G401 (cell line): ENCODE measurements around the gene TYR. TPM values are rescaled to one million over a fixed set of nuclear protein-coding genes. Genes with fewer than 3 reads are reported as not detected.
"Not testable (repeated sequence)": the region's sequence is repeated elsewhere in the genome, so short reads cannot be mapped to it uniquely, and the experiment has no call there.

ENCODE experiments used
- DNase-seq: peaks from one replicate; pipeline ENCODE4 v3.0.0-alpha.2; 2015; ENCODE audit warnings: low spot score
- in situ Hi-C: cut with HindIII; loops from 2 replicates; pipeline ENCODE4 v1.10.0; 2016; ENCODE audit warnings: low sequenced_read_pairs, mixed read lengths
- total RNA-seq: library from RNA; depleted of rRNA; stranded (reverse); fragments of >200 nt; shearing (Covaris generic); gene quantifications from 2 replicates; pipeline ENCODE4 v1.2.3, GENCODE V29; 2014

TYR gene
- total RNA-seq, 1 experiment from 2014 or later: not detected

GRCh38 chr11:89261483-89261882 lies 83.8 kb downstream of the TYR start:
- DNase-seq, in situ Hi-C loops: not testable (repeated sequence)

DNA sequence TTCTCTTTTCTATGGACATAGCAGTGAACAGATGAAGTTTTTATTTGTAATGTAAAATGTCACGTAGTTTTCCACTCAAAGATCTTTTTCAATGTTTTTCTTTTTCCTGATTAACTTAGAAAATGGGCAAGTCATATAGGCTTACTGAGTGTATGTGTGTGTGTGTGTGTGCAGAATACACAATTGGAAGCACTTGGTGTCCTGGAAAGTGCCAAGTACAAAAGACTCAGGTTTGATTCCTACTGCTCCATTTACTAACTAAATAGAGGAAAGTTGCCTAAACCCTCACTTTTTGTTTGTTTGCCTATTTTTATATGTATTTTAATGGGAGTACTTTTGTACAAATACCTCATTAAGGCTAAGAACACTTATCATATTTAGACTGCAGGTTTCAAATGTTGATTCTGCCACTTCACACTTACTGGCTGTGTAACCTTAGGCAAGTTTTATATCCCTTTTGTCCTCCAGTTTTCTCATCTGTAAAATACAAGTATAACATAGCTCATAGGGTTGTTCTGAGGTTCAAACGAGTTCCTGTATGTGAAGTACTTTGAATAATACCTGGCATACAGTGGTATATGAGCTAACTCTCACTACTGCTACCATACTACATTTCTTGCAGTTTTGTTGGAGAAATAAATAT lies 90.1 kb downstream of the TYR start:
- in situ Hi-C loops: no loop called here
- no peak for DNase-seq

- in situ Hi-C loops, DNase-seq: not testable (repeated sequence)
These were observed 94.9 kb downstream of the TYR start for GRCh38 chr11:89272540-89273088.

DNA sequence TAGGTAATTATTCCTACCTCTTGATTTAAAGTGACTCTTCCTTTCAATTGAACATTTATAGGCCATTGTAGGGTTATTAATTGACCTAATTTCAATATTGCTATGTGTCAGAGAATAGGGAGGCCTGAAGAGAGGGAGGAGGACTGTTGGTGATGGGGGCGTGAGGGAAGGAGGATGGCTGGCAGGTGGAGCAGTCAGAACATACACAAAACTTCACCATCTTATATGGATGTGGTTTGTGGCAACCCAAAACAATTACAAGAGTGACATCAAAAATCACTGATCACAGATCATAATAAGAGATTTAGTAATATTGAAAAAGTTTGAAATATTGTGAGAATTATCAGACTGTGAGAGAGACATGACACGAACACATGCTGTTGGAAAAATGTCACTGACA lies 95.5 kb downstream of the TYR start:
- DNase-seq, in situ Hi-C loops: not testable (repeated sequence)

DNA sequence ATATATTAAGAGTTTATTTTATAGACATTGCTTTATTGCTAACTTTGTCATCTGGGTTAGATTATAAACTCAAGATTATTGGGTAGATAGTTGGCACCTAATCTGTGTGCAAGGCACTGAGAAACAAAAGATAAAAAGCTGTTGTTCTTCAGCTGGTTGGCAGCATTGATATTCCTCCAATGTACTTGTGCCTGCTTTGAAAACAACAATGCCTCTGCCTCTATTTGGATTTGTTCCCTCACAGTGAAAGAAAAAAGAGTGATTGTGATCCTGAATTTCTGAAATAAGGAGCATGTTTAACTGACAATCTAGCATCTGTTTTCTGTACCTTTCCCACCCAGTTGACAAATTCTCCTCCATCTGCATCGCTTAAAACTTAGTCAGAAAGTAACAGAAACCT lies 98.3 kb downstream of the TYR start:
- no peak for DNase-seq
- in situ Hi-C loops: no loop called here

DNA sequence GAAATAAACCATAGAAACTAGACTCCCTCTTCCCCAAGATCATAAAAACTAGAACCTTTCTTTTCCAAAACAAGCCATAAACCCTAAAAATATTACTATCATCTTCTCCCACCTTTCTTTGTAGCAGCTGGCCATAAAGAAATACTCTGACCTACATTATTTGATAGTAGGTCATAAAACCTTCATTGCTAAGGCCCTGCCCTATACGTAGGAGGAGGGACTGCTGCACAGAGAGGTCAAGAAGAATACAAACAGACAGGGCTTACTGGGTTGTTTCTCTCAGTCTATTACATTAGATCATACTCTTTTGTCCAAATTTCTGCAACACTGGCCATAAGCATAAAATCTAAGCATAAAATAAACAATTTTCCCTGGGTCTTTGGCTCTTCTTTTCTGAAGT lies 101.5 kb downstream of the TYR start:
- no peak for DNase-seq
- in situ Hi-C loops: no loop called here

- in situ Hi-C loops, DNase-seq: not testable (repeated sequence)
These were observed 103.5 kb downstream of the TYR start for GRCh38 chr11:89281032-89281677.

- in situ Hi-C loops, DNase-seq: not testable (repeated sequence)
These were observed 108.9 kb downstream of the TYR start for GRCh38 chr11:89286601-89287000.

GRCh38 chr11:89288004-89288403 lies 110.3 kb downstream of the TYR start:
- in situ Hi-C loops, DNase-seq: not testable (repeated sequence)

DNA sequence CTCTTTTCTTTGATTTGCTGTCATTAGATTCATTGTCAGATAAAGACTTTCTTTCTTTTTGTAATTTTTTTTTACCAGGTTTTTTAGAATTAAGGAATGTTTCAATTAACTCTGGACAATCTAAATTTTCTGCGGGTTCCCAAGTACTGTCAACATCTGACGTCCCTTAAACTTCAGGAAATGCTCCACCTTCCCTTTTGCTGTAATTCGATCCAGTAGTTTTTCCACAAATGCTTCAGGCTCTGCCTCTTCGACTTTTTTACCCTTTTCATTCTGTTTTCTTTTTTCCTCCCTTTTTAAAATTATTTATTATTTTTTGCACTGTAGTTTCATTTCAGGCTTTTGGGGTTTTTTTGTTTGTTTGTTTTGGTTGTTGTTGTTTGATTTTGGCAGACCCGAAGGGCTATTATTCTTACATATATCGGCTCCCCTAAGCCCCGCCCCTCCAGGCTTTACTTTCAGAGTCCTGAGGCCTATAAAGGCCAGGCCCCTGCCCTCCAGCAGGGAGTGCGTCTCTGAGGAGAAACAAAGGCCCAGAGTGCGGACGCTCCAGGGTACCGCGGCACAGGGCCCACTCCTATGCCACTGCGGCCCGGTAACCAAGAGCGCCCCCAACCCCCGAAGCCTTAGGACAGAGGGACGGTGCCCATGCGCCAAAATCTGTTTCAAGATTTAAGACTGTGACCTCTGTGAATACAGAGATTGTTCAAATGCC lies 116.4 kb downstream of the TYR start:
- DNase-seq: no peak
- in situ Hi-C loops: no loop called here

DNA sequence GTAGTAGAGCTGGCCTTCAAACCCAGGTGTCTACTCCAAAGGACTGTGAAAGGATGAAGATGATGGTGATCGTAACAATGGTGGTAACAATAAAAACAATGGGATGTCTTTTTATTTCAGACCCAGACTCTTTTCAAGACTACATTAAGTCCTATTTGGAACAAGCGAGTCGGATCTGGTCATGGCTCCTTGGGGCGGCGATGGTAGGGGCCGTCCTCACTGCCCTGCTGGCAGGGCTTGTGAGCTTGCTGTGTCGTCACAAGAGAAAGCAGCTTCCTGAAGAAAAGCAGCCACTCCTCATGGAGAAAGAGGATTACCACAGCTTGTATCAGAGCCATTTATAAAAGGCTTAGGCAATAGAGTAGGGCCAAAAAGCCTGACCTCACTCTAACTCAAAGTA lies 117.3 kb downstream of the TYR start:
- DNase-seq, in situ Hi-C loops: not testable (repeated sequence)

- in situ Hi-C loops, DNase-seq: not testable (repeated sequence)
These were observed 125.4 kb downstream of the TYR start for GRCh38 chr11:89303029-89303428.

DNA sequence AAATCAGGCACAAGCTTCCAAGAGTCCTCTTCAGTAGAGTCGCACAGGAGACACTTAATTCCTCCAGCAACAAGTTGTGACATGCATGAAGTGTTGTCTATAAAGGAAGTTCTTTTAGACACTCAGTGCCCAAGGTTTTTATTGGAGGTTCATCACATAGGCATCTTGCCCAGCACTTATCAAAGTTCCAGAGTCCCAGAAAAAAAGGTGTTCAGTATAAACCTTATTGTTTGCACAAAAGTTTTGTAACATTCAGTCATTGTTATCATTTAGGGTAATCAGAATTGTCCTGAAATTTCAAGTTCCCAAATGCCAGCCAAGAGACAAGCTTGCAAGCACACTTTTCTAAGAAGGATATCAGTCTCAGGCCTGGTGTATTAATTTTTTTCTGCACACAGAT lies 130.6 kb downstream of the TYR start:
- in situ Hi-C loops, DNase-seq: not testable (repeated sequence)

DNA sequence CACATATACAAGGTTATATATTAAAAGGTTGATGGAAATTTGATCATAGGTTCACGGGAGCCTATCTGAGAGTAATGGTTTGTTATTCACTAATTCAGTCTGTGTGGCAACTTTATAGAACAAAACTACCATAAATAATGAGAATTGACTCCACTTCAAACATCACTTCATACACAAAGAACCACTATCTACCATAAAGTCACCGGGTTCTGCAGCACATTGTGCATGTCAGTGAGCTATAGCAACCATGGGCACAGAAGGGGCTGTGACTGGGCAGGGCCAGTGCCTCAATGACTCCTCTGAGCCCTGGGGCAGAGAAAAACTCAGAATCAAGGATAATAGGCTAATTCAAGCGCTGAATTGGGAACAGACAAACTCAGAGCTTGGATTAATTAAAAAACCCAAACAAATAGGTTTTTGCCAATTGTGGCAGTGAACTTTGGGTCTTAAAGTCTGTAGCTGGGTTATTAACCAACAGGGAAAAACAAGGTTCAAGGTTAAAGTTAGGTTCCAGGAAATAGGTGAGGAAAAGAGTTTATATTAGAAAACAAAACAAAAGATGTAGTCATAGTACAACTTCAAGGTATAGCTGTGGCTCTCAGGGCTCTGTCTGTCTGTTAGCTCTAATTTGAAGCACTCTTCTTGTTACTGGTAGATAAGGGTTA lies 131.8 kb downstream of the TYR start:
- in situ Hi-C loops, DNase-seq: not testable (repeated sequence)

- DNase-seq, in situ Hi-C loops: not testable (repeated sequence)
These were observed 132.9 kb downstream of the TYR start for GRCh38 chr11:89310607-89311006.

GRCh38 chr11:89321401-89321800 lies 143.7 kb downstream of the TYR start:
- DNase-seq: no peak
- in situ Hi-C loops: no loop called here

DNA sequence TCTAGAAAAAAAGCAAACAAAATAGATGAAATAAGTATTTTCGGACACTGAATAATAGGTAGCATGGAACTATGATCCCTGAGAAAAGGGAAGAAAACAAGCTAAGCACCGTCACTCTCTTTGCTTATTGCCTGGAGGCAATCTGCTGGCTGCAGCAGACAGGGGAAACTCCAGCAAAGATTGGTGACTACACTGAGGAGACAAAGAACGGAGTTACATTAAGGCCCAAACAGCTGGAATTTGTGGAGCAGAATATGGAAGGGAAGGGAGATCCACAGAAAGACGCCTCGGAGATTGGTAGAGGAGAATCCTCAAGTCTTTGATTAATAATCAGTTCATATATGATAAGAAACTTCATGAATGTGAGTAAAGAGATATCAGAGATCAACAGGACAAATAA lies 150.2 kb downstream of the TYR start:
- DNase-seq: no peak
- in situ Hi-C loops: no loop called here

DNA sequence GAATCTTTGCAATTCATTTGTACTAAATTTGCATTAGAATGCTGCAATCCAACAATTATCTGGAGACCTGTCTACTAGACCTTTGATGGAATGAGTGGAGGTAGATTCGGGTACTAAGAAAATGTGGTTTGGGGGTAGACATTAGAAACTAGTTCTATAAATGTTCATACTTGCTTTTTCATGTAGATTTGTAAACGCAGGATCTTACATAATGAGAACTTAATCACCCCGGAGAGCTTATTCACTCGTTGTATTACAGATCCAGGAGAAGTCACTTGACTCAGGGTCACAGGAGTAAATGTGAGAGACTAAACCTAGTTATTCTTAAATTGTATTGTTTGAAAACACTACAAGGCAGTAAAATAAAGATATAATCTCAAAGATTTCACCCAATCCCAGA lies 154.3 kb downstream of the TYR start:
- DNase-seq, in situ Hi-C loops: not testable (repeated sequence)

DNA sequence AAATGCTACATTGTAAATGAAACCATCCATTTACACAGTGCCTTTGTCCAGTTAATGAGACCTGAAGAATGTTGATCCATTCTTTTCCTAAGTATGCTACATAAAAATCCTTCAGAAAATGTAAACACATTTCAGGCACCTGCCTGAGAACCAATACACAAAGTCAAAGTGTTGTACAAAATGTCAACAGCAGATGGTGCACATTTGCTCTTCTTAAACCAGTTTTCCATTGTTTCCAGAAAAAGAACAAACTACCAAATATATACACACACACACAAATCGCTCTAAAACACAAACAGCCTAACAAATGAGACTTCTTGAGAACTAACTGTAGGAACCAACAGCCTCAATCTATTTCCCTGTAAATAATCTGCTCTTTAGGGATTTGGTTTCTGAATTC lies 156.0 kb downstream of the TYR start:
- DNase-seq: peak; percentile 2
- in situ Hi-C loops: not testable (repeated sequence)
